GM23338 (cell line): ENCODE measurements around the gene MRGPRG. TPM values are rescaled to one million over a fixed set of nuclear protein-coding genes. Genes with fewer than 3 reads are reported as not detected.

Experiments
- ATAC-seq: fragments of 200-7000 bp; cut with Tn5 transposase; 3 replicates; pipeline ENCODE4 v1.9.1; 2020
- DNase-seq: peaks from one replicate; pipeline ENCODE4 v3.0.0-alpha.2; 2015; ENCODE audit warnings: low spot score
- H2AFZ ChIP-seq: fragments of 200-600 bp; sonication (generic); 2 replicates; pipeline ENCODE4 v1.8.0; 2016; ENCODE audit warnings: antibody characterized with exemption, mild to moderate bottlenecking, moderate library complexity
- H3F3A ChIP-seq: fragments of 200-600 bp; sonication (generic); replicated peaks from 2 replicates; pipeline ENCODE4 v1.8.0; 2017; ENCODE audit warnings: antibody characterized with exemption, mixed run types, low read depth
- H3K27ac ChIP-seq: fragments of 200-600 bp; sonication (generic); 2 replicates; pipeline ENCODE4 v1.6.1; 2016; ENCODE audit warnings: low read depth
- H3K27me3 ChIP-seq: fragments of 200-600 bp; sonication (generic); 2 replicates; pipeline ENCODE4 v1.8.0; 2016; ENCODE audit warnings: mild to moderate bottlenecking, mixed run types, moderate library complexity; ENCODE audit not compliant: insufficient read depth
- H3K36me3 ChIP-seq: fragments of 200-600 bp; sonication (generic); 2 replicates; pipeline ENCODE4 v1.8.0; 2016; ENCODE audit warnings: mild to moderate bottlenecking; ENCODE audit not compliant: insufficient read depth
- H3K4me1 ChIP-seq: fragments of 200-600 bp; sonication (generic); 2 replicates; pipeline ENCODE4 v1.8.0; 2016; ENCODE audit warnings: mild to moderate bottlenecking, moderate library complexity; ENCODE audit not compliant: insufficient read depth
- H3K4me2 ChIP-seq: fragments of 200-600 bp; sonication (generic); 2 replicates; pipeline ENCODE4 v1.7.1; 2017; ENCODE audit warnings: mixed run types
- H3K4me3 ChIP-seq: fragments of 200-600 bp; sonication (generic); 2 replicates; pipeline ENCODE4 v1.6.1; 2016; ENCODE audit warnings: mixed run types
- H3K79me2 ChIP-seq: fragments of 200-600 bp; sonication (generic); replicated peaks from 2 replicates; pipeline ENCODE4 v1.8.0; 2017; ENCODE audit warnings: mild to moderate bottlenecking; ENCODE audit not compliant: insufficient read depth
- H3K9me2 ChIP-seq: fragments of 200-600 bp; sonication (generic); 2 replicates; pipeline ENCODE4 v1.8.0; 2017; ENCODE audit not compliant: insufficient read depth
- H4K20me1 ChIP-seq: fragments of 200-600 bp; sonication (generic); replicated peaks from 2 replicates; pipeline ENCODE4 v1.8.0; 2017; ENCODE audit warnings: mild to moderate bottlenecking; ENCODE audit not compliant: insufficient read depth
- H3K27ac Mint-ChIP-seq: 2 replicates; pipeline ENCODE4 v1.8.0; 2020; ENCODE audit warnings: inconsistent platforms, mild to moderate bottlenecking, moderate library complexity, mixed read lengths
- H3K27me3 Mint-ChIP-seq: 3 replicates; pipeline ENCODE4 v1.8.0; 2022; ENCODE audit warnings: low read depth, mild to moderate bottlenecking, moderate library complexity, mixed read lengths, inconsistent platforms; ENCODE audit not compliant: insufficient read depth, poor library complexity
- H3K36me3 Mint-ChIP-seq: 3 replicates; pipeline ENCODE4 v1.8.0; 2021; ENCODE audit warnings: low read depth, mild to moderate bottlenecking, inconsistent platforms, moderate library complexity, mixed read lengths
- H3K4me1 Mint-ChIP-seq: 3 replicates; pipeline ENCODE4 v1.8.0; 2020; ENCODE audit warnings: mild to moderate bottlenecking, inconsistent platforms, mixed read lengths
- H3K4me3 Mint-ChIP-seq: 3 replicates; pipeline ENCODE4 v1.8.0; 2021; ENCODE audit warnings: moderate library complexity, mild to moderate bottlenecking, inconsistent platforms, mixed read lengths
- H3K9me3 Mint-ChIP-seq: 3 replicates; pipeline ENCODE4 v1.8.0; 2020; ENCODE audit warnings: moderate library complexity, mild to moderate bottlenecking, inconsistent platforms, mixed read lengths
- CREB1 ChIP-seq: fragments of 250-450 bp; sonication (Bioruptor Pico); IDR thresholded peaks from 2 replicates; pipeline ENCODE4 v1.5.0; 2020; ENCODE audit warnings: low read depth, mild to moderate bottlenecking, moderate library complexity
- EZH2 ChIP-seq: fragments of 200-600 bp; sonication (generic); IDR thresholded peaks from one replicate; pipeline ENCODE4 v1.8.0; 2017; ENCODE audit warnings: antibody characterized with exemption, mild to moderate bottlenecking, low read depth; ENCODE audit not compliant: unreplicated experiment
- EZH2phosphoT487 ChIP-seq: fragments of 200-600 bp; sonication (generic); IDR thresholded peaks from one replicate; pipeline ENCODE4 v1.8.1; 2018; ENCODE audit warnings: antibody characterized with exemption; ENCODE audit not compliant: unreplicated experiment
- JUNB ChIP-seq: IDR thresholded peaks from one replicate; pipeline ENCODE4 v1.6.1; 2016; ENCODE audit warnings: antibody characterized with exemption; ENCODE audit not compliant: unreplicated experiment
- NANOG ChIP-seq: IDR thresholded peaks from 2 replicates; pipeline ENCODE4 v1.6.1; 2016; ENCODE audit warnings: antibody characterized with exemption, borderline replicate concordance
- POLR2AphosphoS5 ChIP-seq: IDR thresholded peaks from 2 replicates; pipeline ENCODE4 v1.6.1; 2016; ENCODE audit warnings: antibody characterized with exemption, low read depth
- polyA plus RNA-seq: library from polyadenylated mRNA; unstranded; fragments of >200 nt; fragmentation: Nextera tagmentation; extraction: Ambion mirVana; gene quantifications from 2 replicates; pipeline ENCODE4 v1.2.1, GENCODE V29; 2016
- total RNA-seq: library from RNA; depleted of rRNA; stranded (reverse); fragments of >200 nt; shearing (Covaris generic); gene quantifications from 2 replicates; pipeline ENCODE4 v1.2.3, GENCODE V29; 2014
- TF ChIP-seq, protein P1 (sequence below): IDR thresholded peaks from one replicate; pipeline ENCODE4 v1.6.1; 2018; ENCODE audit warnings: antibody characterized with exemption; ENCODE audit not compliant: unreplicated experiment
- TF ChIP-seq, protein P2 (sequence below), 2 experiments: fragments of 200-600 bp in 1 of 2; sonication (generic) in 1 of 2; conservative IDR thresholded peaks; 2 replicates each; pipeline versions ENCODE4 v1.5.1 to v1.6.1; 2016 to 2017; ENCODE audit warnings: antibody characterized with exemption in 2 of 2, low read depth in 2 of 2, mild to moderate bottlenecking in 2 of 2, moderate library complexity in 1 of 2

MRGPRG gene
- total and polyA plus RNA-seq, 2 experiments from 2014 or later = not detected

DNA sequence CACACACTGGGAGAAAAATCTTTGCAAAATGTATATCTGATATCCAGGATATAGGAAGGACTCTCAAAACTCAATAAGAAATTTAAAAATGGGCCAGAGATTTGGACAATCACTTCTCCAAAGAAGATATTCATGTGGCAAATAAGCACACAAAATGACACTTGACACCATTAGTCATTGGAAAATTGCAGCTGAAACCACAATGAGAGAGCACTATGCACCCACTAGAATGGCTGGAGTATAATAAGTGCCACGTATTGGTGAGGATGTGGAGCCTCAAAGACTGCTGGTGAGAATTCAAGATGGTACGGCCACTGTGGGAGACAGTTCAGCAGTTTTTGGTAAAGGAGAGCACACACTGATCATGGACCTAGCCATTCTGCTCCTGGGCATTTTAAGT is 40.7 kb downstream of the MRGPRG start:
- H4K20me1 ChIP-seq = no peaks in the 10 kb centered on the region
- H3K4me1 ChIP-seq = no peaks in the 10 kb centered on the region
- peaks cover 14% of the 10 kb centered on the region for H3K9me3 Mint-ChIP-seq
- no peak overlapping the region for H3K4me3 ChIP-seq
- H3K9me2 ChIP-seq = peaks cover 17% of the 10 kb centered on the region; the same call in 1 of the 2 replicates
- no peaks in the 10 kb centered on the region for H3K4me1 Mint-ChIP-seq
- no peak overlapping the region for H3K4me3 Mint-ChIP-seq
- H3K27me3 Mint-ChIP-seq = peaks cover 11% of the 10 kb centered on the region
- ATAC-seq = no peak
- H3K79me2 ChIP-seq = no peaks in the 10 kb centered on the region
- no peak overlapping the region for H3K27ac ChIP-seq
- H3K27ac Mint-ChIP-seq = no peak overlapping the region
- H3F3A ChIP-seq = no peaks in the 10 kb centered on the region
- H2AFZ ChIP-seq = no peak overlapping the region
- H3K4me2 ChIP-seq = no peak overlapping the region
- DNase-seq = no peak
- no peak for TF ChIP-seq CREB1 (CRISPR knock-in tag)
- TF ChIP-seq, protein P1, sequence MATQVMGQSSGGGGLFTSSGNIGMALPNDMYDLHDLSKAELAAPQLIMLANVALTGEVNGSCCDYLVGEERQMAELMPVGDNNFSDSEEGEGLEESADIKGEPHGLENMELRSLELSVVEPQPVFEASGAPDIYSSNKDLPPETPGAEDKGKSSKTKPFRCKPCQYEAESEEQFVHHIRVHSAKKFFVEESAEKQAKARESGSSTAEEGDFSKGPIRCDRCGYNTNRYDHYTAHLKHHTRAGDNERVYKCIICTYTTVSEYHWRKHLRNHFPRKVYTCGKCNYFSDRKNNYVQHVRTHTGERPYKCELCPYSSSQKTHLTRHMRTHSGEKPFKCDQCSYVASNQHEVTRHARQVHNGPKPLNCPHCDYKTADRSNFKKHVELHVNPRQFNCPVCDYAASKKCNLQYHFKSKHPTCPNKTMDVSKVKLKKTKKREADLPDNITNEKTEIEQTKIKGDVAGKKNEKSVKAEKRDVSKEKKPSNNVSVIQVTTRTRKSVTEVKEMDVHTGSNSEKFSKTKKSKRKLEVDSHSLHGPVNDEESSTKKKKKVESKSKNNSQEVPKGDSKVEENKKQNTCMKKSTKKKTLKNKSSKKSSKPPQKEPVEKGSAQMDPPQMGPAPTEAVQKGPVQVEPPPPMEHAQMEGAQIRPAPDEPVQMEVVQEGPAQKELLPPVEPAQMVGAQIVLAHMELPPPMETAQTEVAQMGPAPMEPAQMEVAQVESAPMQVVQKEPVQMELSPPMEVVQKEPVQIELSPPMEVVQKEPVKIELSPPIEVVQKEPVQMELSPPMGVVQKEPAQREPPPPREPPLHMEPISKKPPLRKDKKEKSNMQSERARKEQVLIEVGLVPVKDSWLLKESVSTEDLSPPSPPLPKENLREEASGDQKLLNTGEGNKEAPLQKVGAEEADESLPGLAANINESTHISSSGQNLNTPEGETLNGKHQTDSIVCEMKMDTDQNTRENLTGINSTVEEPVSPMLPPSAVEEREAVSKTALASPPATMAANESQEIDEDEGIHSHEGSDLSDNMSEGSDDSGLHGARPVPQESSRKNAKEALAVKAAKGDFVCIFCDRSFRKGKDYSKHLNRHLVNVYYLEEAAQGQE = no peak
- no peak for TF ChIP-seq POLR2AphosphoS5
- TF ChIP-seq, protein P2, sequence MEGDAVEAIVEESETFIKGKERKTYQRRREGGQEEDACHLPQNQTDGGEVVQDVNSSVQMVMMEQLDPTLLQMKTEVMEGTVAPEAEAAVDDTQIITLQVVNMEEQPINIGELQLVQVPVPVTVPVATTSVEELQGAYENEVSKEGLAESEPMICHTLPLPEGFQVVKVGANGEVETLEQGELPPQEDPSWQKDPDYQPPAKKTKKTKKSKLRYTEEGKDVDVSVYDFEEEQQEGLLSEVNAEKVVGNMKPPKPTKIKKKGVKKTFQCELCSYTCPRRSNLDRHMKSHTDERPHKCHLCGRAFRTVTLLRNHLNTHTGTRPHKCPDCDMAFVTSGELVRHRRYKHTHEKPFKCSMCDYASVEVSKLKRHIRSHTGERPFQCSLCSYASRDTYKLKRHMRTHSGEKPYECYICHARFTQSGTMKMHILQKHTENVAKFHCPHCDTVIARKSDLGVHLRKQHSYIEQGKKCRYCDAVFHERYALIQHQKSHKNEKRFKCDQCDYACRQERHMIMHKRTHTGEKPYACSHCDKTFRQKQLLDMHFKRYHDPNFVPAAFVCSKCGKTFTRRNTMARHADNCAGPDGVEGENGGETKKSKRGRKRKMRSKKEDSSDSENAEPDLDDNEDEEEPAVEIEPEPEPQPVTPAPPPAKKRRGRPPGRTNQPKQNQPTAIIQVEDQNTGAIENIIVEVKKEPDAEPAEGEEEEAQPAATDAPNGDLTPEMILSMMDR (conservative IDR thresholded peaks at IDR 0.05; ENCODE audit: low read depth in 2 of 2) = no peak
- no peaks in the 10 kb centered on the region for H3K36me3 Mint-ChIP-seq
- no peaks in the 10 kb centered on the region for H3K36me3 ChIP-seq
- H3K27me3 ChIP-seq = no peaks in the 10 kb centered on the region

DNA sequence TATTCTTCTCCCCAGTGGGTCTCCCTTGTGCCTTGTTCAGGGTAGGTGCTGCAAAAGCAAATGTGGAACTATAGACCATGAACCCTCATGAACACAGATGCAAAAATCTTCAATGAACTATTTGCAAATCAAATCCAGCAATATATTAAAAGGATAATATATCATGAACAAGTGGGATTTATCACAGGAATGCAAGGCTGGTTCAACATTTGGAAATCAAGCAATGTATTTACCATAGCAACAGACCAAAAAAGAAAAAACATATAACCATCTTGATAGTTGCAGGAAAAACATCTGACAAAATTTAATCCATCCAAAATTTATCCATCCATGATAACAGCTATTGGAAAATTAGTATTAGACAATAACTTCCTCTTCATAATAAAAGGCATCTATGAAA is 42.1 kb downstream of the MRGPRG start:
- H3K4me3 Mint-ChIP-seq = no peak overlapping the region
- H3K4me2 ChIP-seq = no peak overlapping the region
- no peak overlapping the region for H2AFZ ChIP-seq
- H3K27me3 ChIP-seq = no peaks in the 10 kb centered on the region
- peaks cover 11% of the 10 kb centered on the region for H3K27me3 Mint-ChIP-seq
- H3F3A ChIP-seq = no peaks in the 10 kb centered on the region
- H3K9me3 Mint-ChIP-seq = peaks cover 14% of the 10 kb centered on the region
- no peak for ATAC-seq
- peaks cover 17% of the 10 kb centered on the region; the same call in 1 of the 2 replicates for H3K9me2 ChIP-seq
- H3K79me2 ChIP-seq = no peaks in the 10 kb centered on the region
- H3K27ac Mint-ChIP-seq = no peak overlapping the region
- H3K4me3 ChIP-seq = no peak overlapping the region
- no peaks in the 10 kb centered on the region for H3K4me1 ChIP-seq
- no peak overlapping the region for H3K27ac ChIP-seq
- no peak for DNase-seq
- H3K36me3 Mint-ChIP-seq = no peaks in the 10 kb centered on the region
- no peaks in the 10 kb centered on the region for H3K36me3 ChIP-seq
- H3K4me1 Mint-ChIP-seq = no peaks in the 10 kb centered on the region
- no peaks in the 10 kb centered on the region for H4K20me1 ChIP-seq
- no peak for TF ChIP-seq NANOG
- TF ChIP-seq, protein P2 (conservative IDR thresholded peaks at IDR 0.05; ENCODE audit: low read depth in 2 of 2) = no peak
- TF ChIP-seq EZH2 = no peak
- no peak for TF ChIP-seq JUNB
- TF ChIP-seq EZH2phosphoT487 = no peak
